ENCODE data around the gene GSDME. TPM values are rescaled to one million over a fixed set of nuclear protein-coding genes. Genes with fewer than 3 reads are reported as not detected.

GSDME gene
- total RNA-seq, 4 donors from 2014 or later = 9.0 to 44.0 (median 14.3) TPM

DNA sequence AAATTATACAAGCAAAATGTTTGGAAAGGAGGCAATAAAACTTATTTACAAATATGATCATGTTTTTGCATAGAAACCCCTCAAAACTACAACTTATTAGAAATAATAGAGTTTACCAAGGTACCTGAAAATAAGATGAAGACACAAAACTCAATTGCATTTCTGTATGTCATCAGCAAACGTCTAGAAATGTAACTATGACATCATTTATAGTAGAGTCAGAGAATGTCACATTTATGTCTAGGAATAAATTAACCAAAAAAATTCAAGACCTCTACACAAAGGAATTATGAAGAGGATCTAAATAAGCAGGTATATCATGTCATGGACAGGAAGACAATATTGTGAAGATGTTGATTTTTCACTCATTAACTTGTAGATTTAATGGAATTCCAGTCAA, 103.0 kb downstream of the GSDME start:
- TF ChIP-seq, protein P1, sequence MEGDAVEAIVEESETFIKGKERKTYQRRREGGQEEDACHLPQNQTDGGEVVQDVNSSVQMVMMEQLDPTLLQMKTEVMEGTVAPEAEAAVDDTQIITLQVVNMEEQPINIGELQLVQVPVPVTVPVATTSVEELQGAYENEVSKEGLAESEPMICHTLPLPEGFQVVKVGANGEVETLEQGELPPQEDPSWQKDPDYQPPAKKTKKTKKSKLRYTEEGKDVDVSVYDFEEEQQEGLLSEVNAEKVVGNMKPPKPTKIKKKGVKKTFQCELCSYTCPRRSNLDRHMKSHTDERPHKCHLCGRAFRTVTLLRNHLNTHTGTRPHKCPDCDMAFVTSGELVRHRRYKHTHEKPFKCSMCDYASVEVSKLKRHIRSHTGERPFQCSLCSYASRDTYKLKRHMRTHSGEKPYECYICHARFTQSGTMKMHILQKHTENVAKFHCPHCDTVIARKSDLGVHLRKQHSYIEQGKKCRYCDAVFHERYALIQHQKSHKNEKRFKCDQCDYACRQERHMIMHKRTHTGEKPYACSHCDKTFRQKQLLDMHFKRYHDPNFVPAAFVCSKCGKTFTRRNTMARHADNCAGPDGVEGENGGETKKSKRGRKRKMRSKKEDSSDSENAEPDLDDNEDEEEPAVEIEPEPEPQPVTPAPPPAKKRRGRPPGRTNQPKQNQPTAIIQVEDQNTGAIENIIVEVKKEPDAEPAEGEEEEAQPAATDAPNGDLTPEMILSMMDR (IDR thresholded peaks at IDR 0.05; ENCODE audit: low read depth) = no peak

DNA sequence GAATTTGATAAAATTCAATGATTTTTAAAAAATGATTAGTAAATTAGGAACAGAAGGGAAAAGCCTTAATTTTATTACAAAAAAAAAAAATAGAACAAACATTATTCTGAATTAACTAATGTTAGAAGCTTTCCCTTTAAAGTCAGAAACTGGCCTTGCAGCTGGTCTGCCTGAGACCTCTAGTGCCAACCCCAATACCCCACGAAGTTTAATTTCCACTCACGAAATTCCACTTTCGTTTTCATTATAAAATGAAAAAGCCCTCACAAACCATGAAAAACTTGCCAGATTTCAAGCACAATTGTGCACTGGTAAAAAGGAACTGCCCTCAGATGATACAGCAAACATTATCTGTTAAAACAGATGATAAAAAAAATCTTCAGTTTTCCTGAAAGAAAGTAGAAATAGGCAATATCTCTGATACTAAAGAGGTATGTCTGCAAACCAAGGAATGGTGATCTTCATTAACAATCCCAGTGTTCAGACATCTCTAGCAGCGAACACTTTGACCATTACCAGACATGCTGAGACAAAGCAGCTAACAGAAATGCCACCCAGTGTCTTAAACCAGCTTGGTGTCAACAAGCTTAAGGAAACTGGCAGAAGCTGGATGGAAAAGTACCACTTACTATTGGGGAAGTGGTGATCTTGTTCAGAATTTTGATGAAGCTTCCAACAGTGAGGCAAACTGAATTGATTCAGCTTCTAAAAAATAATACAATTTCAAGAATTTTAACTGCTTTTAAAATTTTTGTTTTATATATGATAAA, 103.8 kb downstream of the GSDME start:
- TF ChIP-seq, protein P1 (IDR thresholded peaks at IDR 0.05; ENCODE audit: low read depth) = no peak

DNA sequence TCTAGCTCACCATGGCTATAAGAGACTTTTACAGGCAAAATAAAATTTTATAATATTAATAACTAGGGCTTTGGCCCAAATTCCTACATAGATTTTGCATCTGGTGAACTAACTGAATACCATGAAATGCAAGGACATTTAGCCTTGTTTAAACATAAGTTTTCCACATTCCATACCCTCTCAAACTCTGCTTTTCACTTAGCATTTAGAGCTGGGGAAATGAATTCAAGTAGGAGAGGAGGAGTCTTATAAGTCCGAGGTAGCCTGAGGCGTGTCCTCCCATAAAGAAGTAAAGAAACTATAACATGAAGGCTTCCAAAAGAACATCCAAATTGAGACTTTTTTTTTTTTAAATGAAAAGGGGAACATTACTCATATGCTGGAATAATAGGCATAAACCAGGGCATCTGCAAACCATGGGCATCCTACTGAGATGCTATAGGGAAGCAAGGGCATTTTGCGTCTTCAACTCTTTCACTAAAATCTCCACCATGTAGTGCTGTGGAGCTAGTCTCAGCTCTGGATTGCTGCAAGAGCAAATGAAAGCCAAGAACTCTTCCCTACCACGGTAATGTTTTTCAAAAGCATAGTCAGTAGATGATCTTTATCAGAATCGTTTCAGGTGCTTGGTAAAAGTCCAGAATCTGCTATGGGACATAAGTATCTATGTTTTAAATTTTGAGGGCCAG, 104.9 kb downstream of the GSDME start:
- TF ChIP-seq, protein P1 (IDR thresholded peaks at IDR 0.05; ENCODE audit: low read depth) = no peak

Other genes starting within 250 kb of the GSDME start
- 10 to 100 TPM in 3 of 4 donors, 1 to 10 TPM in 1; 7.3 to 30.8 (median 17.6) TPM for gene PALS2, start 184.0 kb downstream of the GSDME start, total RNA-seq
- 10 to 100 TPM in 2 of 4 donors, 1 to 10 TPM in 2; 4.9 to 33.1 (median 9.4) TPM for gene OSBPL3, start 222.7 kb upstream of the GSDME start, total RNA-seq